Retinal pigment epithelial cell (primary cell): ENCODE data around the gene SORBS1.

Source experiments
- DNase-seq: peaks from one replicate; pipeline ENCODE4 v3.0.0-alpha.2; 2010; ENCODE audit warnings: low read depth
- H3K4me3 ChIP-seq: 2 replicates; pipeline ENCODE4 v1.5.1; 2011; ENCODE audit warnings: mild to moderate bottlenecking, low read length, control low read depth, moderate library complexity
- CTCF ChIP-seq: conservative IDR thresholded peaks from 2 replicates; pipeline ENCODE4 v1.5.1; 2011; ENCODE audit warnings: low read depth, low read length, control low read depth, inconsistent platforms

Gene SORBS1

DNA sequence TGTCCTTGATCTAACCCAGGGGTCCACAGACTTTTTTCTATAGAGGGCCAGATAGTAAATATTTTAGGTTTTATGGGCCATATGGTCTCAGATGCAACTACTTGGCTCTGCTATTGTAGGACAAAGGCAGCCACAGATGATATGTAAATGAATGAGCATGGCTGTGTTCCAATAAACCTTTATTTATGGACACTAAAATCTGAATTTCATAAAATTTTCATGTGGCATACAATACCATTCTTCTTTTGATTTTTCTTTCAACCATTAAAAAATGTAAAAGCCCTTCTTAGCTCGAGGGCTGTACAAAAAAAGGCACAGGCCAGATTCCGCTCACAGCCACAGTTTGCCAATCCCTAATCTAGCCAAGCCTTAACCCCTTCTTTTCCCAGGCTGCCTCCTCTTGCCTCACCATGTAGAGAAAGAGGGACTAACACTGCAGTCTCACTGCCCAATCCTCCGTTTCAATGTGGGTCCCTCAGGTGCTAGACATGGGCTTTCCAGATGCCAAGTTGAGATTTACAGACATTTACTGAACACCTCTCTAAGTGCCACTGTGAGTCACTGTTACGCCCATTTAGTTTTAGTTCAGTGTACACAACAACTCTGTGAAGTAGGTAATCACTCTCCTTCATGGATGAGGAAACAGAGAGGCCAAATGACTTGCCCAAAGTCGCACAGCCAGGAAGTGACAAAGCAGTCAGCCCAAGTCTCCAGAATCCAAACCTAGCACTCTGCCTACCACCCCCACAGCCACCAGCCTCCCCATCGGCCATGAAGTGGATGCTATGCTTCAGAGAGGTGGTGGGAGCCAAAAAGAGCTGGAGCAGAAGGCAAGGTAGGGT, 137.8 kb downstream of the SORBS1 start:
- TF ChIP-seq CTCF, result no peak
- no peak for DNase-seq
- H3K4me3 ChIP-seq, result no peak overlapping the region

DNA sequence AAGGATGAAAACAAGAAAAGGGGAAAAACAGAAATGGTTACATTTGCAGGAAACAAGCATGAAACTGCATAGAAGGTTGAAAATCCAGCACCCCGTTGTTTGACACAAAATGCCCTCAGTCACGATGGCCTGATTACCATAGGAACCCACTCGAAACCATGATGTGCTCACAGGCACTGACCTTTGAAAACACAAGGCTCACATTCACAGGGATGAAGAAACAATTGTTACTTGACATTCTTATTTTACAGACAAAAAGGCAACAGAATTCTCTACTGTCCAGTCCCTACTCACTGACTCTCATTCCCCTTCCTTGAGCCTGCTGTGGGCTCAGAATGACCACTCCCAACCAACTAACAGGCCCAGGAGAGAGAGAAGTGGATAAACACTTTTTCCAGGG, 138.9 kb downstream of the SORBS1 start:
- no peak overlapping the region for H3K4me3 ChIP-seq
- no peak for TF ChIP-seq CTCF
- DNase-seq, result no peak

- H3K4me3 ChIP-seq, result no peak overlapping the region
- no peak for TF ChIP-seq CTCF
- DNase-seq, result no peak
Observed at GRCh38 chr10:95421782-95422181, 139.4 kb downstream of the SORBS1 start.

DNA sequence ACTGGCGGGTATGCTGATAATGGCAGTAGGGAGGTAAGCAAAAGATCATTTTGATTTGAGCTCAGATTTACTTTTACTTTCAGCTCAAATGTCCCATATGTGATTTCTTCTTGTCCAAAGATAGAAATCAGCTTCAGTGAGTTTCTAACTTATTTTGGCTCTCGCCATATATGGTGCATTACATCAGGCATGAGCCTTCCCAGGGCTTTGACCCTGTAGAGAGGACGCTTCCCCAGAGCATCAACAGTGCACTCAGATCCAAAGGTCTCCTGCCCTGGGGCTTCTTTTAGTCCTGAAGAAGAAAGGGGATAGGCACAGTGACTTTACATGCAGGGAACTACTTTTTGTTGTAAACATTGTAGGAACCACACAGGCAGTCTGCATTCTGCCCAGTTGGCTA, 141.8 kb downstream of the SORBS1 start:
- no peak overlapping the region for H3K4me3 ChIP-seq
- no peak for DNase-seq
- no peak for TF ChIP-seq CTCF

DNA sequence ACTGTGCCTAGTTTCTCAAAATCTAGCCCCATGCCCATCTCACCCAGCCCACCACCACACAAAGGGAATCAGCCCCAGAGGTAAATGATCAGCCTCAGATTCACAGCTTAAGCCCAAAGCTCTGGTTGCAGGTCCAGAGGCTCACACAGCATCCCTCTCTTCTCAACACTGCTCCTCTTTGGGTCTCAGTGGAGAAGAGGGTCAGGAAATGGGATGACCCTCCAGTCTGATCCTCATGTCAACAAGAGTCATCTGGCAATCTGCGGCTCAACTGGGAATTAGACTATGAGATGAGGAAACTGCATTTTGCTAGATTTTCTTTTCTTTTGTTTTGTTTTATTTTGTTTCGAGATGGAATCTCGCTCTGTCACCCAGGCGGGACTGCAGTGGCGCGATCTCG, 144.2 kb downstream of the SORBS1 start:
- H3K4me3 ChIP-seq, result no peak overlapping the region
- TF ChIP-seq CTCF, result no peak
- no peak for DNase-seq

DNA sequence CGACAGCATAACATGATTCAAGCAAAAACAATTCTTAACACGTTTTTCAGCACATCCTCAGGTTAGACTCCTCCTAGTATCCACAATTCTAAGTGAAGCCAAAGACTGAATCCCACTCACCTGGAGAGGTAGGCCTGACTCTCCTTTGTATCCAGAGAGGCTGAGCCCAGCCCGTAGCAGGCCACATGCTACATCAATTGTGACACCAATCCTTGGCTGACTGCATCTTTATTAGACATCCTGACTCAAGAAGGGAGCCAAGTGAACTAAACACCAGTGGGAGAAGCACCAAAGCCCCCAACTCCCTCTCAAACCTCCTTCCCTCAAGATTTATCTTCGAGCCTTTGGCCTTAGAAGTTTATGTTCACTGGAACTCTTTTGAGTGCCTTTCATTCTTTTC, 144.9 kb downstream of the SORBS1 start:
- TF ChIP-seq CTCF, result no peak
- no peak overlapping the region for H3K4me3 ChIP-seq
- DNase-seq, result no peak

DNA sequence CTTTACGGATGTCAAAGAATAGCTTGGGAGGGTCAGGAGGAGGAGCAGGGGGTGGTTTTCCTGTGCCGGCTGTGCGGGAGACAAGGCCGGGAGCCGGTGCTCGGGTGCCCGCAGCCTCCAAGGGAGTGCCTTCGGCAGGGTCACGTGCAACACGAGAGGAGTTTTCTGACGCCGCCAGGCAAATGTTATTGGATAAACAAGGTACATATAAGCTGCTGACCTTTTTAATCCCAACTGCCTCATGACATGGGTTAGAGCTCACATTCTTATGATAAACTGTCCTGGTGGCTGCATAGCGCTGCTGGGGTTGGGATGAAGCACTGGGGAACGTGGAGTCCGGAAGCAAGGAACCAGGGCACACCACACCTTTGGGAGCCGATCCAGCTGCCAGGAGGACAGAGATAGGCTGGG, 145.5 kb downstream of the SORBS1 start:
- TF ChIP-seq CTCF, result no peak
- DNase-seq, result no peak
- H3K4me3 ChIP-seq, result peak overlapping the region; percentile 27
